Eye (tissue), 1 donor: ENCODE results near the gene TEKT4.
"Not testable (repeated sequence)": the region's sequence is repeated elsewhere in the genome, so short reads cannot be mapped to it uniquely, and the experiment has no call there.

Source experiments
- DNase-seq: peaks from one replicate; pipeline ENCODE4 v3.0.0-alpha.2; 2015

The TEKT4 gene, protein sequence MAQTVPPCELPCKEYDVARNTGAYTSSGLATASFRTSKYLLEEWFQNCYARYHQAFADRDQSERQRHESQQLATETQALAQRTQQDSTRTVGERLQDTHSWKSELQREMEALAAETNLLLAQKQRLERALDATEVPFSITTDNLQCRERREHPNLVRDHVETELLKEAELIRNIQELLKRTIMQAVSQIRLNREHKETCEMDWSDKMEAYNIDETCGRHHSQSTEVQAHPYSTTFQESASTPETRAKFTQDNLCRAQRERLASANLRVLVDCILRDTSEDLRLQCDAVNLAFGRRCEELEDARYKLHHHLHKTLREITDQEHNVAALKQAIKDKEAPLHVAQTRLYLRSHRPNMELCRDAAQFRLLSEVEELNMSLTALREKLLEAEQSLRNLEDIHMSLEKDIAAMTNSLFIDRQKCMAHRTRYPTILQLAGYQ

DNA sequence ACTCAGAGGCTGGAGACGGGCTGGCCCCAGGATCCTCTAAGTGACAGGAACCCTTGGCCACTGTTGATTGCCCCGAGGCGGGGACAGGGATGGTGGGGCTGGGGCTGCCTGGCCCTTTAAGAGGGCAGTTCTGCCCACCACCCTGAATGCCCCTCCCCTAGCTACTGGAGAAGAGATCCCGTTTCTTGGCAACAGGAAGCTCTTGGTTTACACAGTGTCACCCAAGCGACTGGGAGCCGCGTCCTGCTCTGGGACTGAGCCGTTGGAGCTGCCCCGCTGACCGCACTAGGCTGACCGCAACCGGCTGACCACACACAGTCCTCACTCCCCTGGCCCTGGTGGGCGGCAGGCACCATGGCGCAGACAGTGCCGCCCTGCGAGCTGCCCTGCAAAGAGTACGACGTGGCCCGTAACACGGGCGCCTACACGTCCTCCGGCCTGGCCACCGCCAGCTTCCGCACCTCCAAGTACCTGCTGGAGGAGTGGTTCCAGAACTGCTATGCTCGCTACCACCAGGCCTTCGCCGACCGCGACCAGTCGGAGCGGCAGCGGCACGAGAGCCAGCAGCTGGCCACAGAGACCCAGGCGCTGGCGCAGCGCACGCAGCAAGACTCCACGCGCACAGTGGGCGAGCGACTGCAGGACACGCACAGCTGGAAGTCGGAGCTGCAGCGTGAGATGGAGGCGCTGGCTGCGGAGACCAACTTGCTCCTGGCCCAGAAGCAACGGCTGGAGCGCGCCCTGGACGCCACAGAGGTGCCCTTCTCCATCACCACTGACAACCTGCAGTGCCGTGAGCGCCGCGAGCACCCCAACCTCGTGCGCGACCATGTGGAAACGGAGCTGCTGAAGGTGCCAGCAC lies at the start of gene TEKT4:
Gene TEKT4, plus strand, starts transcription at position 205 of the 862 bp plus-strand sequence. Its CDS starts 150 bp downstream, at position 355.
- peak; percentile 69 for DNase-seq

DNA sequence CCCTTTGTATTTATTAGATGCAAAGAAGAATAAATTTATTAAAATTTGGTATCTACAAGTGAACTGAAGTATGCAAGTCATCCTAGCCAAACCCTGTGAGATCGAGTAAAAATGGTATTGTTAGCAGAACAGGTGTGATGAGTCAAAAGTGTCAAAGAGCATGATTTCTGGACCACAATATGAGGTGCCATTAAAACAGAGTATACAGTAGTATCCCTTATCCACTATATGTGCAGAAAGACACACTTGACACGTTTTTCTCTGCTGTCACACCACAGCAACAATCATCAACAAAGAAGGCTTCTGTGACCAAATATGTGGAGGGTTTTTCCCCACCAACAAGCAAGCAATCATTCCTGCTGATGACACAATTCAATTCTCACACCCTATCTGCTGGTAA lies 32.0 kb upstream of the TEKT4 start:
- DNase-seq, result not testable (repeated sequence)

DNA sequence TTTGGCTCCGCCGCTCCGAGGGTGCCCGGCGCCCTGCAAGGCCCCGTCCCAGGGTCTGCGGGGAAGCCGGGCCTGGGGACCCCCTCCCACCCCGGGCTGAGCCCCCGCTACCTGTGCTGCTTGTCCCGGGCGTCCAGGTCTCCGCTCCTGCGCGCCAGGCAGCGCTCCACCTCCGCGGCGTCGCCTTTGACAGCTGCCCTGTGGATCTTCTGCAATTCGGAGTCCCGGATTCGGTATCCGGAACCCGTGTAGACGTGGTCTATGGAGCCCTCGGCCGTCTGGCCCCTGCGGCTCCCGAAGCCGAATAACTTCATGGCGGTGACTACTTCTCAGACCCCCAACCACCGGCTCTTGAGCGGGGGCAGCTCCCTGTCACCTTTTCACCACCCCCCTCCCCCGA lies 14.4 kb upstream of the TEKT4 start:
- DNase-seq, result not testable (repeated sequence)

DNA sequence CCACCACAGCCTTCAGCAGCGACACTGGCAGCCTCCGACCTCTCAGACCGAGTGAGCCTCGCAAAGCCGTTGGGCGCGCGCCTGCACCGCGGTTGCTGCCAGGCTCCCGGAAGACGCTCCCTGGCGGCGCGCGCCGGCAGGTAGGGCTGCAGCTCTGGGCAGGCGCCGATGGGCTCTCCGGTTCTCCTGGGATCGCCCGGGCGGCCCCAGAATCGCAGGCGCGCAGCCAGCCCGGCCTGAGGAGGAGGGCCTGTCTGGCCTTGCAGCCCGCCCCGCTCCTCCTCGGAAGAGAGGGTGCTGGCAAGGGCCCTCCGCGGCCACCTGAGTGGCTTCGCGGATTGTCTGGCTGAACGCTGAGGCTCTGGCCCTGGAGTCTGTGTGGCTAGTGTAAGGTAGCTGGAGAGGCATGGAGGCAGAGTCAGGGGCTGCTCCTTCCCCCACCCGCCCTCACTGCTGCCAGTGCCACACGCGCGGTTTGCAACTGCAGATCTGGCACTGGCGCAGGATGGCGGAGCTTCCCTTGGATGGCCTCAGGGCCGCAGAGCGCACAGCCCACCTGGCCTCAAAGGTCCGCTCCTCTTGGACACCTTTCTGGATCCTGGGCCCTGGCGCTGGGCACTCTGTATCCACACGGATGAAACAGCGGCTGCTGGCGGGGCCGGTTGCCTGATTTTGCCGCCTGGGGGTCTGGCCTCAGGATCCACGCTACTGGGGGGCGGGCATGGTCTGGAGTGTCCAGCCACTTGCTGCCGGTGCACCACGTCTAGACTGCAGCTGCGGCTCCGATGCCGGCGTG lies 13.7 kb upstream of the TEKT4 start:
- peak; percentile 63 for DNase-seq

DNA sequence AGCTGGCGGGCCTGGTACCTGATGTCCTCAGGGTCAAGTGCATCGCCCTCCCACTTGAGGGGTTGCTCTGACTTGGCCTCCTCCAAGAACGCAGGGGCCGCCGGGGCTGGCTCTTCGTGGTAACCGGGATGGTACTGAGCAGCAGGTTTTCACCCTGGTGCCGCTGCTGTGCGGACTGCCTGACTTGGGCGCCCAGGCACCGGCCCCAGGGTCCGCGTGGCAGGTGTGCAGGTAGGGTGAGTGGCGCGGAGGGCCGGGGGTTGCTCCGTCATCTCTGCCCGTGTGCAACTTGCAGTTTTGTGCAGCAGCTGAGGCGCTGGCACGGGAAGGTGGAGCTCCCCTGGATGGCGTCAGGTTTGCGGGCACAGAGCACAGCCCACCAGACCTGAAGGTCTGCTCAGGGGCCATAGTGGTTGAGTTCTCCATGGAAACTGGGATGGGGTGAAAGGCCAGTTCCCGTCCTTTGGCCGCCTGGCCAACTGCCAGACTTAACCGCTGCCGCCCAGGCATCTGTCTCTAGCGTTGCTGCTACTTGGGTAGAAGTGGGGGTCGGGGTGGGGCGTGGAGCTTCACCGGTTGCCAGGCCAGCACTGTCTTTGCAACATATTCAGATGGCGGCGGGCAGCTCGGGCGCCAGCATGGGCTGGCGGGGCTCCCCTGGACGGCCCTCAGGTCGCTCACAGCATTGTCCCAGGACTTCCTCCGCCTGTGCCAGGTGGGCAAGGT lies 12.9 kb upstream of the TEKT4 start:
- DNase-seq, result not testable (repeated sequence)

DNA sequence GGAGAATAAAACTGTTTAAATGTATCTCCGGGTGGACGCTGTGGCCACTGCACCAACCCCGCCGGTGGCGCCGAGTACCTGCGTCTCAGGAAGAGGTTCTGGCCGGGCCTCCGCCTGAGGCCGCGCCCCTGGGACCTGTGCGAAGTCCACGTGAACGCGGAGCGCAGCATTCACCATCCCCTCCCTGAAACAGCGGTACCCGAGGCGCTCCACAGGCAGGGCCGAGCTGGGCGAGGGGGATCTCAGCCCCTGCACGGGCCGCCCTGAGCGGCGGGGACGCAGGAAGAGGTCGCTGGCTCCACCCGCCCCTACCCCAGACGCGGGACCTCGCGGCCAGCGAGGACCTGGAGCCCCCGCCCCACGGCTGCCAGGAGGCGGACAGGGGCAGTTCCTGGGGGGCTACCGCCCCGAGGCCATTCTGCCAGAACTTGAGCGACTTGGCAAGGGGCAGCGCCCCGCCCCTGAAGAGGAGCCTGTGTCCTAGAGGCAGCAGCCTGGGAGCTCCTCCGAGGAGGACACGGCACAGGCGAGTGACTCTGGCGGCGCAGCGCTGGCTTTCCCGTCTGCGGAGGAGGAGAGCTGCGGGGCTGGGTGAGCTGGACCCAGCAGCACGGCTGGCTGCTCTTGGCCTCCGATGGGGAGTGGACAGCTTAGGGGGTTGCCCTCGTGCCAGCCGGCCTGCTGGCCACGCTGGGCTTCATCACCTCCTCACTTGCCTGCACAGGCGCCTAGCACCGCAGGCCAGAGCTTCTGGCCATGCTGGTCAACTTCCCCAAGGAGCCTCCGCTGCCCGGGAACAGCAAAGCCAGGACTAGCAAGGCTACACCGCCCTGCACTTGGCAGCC lies 9.7 kb upstream of the TEKT4 start:
- DNase-seq, result peak; percentile 57

DNA sequence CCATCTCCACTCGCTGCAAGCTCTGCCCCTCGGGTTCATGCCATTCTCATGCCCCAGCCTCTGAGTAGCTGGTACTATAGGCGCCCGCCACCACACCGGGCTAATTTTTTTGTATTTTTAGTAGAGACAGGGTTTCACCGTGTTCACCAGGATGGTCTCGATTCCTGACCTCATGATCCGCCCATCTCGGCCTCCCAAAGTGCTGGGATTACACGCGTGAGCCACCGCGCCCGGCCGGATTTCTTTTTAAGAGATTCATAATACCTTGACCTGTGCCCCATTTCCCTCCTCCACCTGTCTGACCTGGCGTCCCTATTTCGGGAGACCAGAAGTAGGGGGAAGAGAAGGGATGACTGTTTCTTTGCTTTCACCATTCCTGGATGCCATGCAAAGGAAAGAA lies 8.3 kb upstream of the TEKT4 start:
- DNase-seq, result not testable (repeated sequence)

DNA sequence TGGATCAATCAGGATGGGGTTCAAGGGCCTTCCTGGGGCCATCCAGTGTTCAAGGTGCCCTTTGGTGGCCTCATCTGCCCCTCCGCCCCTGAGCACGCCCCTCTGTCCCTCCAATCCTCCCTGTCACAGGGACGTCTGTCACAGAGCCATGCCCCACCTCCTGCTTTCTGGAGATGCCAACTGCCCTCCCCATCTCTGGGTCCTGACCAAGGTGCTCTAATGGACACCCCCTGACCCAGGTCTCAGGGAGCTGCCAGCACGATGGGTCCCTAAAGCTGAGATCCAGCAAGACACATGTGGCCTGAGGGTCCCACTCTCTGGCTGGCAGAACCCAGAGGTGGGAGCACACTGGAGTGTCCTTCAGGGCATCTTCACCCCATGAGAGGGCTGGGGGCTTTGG lies 2.1 kb upstream of the TEKT4 start:
- no peak for DNase-seq

DNA sequence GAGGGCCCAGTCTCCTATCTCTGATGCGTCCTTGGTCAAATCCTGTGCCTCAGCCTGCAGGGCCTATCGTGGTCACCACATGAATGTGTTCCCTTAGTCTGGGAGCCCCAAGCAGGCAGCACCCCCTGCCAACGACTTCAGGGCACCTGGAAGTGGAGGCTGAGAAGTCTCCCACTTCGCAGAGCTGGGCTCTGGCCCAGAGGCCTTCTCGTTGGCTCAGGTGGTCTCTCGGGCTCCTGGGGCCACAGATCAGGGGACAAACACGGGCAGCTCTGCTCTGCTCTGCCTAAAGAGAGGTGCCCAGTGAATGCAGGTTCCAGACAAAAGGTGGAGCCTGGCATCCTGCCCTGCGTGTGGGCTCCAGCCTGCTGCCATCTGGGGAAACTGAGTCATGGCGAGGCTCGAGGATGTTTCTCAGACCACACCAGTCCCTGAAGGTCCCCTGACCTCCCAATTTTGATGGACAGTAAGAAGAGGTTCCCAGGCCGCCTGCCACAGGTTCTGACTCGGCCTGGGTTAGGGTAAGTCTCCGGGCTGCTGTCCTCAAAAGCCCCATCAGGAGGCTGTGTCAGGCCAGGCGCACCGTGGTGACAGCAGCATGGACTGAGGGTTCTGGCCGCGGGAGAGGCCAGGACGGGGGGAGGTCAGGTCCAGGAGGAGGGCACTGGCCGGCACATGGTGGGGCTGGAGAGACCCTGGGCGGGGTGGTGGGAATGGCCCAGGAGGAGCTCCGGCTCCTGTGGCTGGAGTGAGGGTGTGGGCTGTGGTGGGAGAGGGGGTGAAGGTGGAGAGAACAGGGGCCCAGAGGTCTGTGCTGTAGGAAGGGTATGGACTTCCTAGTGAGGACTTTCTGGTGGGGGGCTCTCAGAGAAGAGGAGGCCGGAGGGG lies 1.4 kb upstream of the TEKT4 start:
- DNase-seq, result no peak

DNA sequence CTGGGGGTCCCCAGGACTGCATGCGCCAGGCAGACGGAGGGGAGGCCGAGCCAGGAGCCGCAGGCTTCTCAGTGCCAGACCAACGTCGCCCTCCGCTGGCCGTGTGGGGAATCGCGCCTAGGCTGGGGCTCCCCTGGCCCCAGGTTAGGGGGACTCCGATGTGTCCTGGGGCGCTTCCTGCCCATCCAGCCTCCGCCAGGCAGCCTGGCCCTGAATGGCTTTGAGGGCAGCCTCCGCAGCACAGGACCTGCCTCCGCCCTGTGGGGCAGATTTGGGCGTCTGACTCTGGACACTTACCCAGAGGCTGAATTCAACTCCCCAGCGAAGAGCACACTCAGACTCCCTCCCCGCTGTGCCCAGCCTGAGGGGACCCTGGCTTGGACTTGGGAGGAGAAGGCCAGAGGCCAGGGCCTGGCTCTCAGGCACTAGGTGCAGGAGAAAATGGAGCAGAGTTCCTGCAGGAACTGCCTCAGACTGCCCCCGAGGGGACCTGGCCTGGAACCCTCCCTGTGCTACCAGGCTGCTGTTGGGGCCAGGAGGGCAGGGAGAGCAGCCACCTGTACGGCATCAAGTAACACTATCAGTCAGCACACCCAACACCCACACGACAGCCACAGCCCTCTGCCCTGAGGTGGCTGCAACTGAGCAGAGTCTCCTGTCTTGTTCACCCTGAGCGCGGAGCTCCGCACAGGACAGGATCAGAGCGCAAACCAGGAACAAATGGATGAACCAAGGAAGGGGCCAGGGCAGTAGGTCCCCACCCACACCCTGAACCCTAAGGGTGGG lies 597 bp upstream of the TEKT4 start:
- DNase-seq, result peak; percentile 33

DNA sequence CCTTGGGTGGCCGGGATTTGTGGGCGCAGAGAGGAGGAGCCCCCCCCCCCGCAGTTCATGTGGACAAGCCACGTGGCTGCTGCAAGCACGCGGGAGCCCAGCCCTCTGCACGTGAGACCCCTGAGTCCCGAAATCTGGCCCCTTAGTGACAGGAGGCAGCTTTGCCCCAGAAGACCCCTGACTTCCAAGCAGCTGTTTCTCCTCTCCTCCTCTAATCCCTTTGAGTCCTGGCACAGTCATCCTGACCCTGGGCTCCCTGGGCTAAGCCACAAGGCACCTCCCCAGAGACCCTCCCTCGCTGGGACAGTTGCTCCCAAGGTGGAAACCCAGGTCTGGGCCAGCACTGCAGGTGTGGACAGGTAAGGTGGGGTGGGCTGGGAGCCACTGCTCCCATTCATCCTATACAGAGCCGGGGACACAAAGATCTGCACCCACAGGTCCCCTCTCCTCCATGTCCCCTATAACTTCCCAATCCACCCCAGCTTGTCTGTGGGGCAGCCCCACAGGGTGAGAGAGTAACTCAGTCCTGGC lies 923 bp downstream of the TEKT4 start:
- no peak for DNase-seq

DNA sequence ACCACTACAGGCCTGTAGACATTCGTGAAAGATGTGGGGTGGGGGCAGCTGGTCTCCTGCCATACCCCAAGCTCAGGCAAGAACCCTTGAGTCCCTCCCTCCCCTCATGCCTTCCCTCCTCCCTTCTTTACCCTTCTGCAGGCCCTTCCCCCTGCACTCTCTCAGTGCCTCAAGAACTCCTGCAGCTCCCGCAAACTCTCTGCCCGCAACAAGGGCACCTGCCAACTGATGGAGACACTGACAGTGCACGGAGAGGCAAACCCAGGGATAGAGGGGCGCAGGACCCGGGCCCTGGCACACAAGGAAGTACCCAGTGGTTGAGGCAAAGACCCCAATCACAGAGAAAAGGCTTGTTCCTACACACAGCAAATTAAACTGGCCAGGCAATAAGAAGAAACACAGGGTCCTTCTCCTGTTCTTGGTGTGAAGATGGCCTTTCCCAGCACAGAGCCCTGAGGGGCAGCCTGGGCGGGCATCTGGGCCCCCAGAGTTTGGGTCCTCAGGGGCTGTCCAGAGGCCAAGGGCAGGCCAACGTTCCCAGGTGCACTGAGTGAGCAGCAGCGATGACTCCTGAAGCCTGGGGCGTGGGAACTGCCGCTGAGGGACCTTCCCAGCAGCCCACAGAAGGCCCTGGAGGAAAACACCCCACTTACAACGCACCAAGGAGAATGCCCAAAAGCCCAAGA lies 1.6 kb downstream of the TEKT4 start:
- DNase-seq, result no peak

DNA sequence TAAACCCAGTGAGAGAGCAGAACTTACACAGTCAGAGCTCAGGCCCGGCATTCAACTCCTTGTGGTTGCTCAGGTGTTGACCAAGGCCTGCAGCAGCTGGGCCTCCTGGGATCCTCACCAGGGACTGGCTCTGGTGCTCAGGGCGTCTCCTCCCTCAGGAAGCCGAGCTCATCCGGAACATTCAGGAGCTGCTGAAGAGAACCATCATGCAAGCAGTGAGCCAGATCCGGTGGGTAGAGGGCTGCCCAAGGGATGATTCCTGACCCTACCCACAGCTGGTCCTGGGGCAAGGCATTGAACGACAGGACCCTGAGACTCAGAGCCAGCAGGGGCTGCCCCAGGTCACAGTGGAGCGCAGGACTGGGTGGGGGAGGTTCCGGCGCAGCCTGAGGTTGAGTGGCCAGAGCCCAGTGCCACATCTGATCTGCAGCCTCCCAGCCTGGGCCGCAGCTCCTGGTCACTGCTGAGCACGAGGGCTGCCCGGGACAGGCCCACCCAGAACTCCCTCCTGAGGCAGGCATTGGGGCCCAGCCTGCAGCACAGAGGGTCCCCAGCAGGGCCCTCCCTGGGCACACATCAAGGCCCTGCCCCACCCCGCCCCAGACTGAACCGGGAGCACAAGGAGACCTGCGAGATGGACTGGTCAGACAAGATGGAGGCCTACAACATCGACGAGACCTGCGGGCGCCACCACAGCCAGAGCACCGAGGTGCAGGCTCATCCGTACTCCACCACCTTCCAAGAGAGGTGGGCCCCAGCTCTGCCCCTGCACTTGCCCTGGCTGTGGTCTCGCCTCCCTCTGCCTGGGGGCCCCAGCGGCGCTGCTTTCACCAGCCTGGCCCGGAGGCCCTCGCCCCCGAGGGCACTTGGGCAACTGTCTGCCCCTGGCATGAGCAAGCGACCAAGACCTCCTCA lies 2.4 kb downstream of the TEKT4 start:
- DNase-seq, result no peak

DNA sequence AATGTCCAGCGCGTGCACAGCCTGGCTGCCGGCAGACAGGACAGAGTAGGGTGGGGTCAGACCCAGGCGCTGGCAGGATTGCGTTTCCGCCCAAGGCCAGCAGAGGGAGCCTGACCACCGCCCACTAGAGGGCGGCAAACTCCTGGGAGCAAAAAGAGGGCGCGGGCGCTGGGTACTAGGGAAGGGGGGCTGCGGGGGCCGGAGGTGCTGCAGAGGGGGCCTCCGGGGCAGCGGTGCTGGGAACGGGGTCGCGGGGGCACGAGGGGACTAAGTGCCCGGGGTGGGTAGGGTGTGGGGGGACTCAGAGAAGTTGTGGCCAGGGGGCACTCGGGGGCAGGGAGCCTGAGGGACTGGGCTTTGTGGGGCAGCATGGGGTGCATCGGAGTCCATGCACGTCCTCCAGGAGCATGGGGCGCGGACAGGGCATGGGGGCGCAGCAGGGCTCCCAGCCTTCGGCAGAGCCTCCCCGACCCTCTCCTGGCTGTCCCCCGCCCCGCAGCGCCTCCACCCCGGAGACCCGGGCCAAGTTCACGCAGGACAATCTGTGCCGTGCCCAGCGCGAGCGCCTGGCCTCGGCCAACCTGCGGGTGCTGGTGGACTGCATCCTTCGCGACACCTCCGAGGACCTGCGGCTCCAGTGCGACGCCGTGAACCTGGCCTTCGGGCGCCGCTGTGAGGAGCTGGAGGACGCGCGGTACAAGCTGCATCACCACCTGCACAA lies 3.2 kb downstream of the TEKT4 start:
- peak; percentile 79 for DNase-seq

DNA sequence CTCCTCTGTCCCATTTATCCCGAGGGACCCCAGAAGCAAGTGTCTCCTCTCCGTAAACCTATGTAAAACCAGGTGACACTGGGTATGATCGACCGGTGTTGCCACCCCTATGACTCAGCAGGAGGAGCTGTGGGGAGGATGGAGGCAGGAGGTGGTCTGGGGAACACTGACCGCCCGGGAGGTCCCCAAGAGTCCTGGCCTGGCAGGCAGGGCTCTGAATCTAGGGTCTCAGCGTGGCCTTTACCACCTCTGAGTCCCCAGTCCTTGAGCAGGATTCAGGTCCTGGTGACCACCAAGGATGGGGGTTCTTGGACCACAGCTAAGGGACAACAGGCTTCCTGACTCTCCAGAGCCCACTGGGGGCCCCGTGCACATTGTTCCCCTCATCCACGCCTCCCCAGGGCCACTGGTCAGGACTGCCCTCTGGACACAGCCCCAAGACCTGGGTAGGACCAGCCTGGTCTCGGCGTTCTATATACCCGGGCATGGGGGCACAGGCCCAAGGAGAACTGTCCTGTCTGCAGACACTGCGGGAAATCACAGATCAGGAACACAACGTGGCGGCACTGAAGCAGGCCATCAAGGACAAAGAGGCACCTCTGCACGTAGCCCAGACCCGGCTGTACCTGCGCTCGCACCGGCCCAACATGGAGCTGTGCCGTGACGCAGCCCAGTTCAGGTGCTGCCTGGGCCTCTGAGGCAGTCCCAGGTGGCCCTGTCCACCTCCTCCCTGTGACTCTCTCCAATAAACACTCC lies 4.0 kb downstream of the TEKT4 start:
- DNase-seq, result no peak
